ENCODE data around the gene SP7.
A peak's percentile ranks its signal among the peaks of the same experiment; 100 is the strongest.
"Not testable (repeated sequence)": the region's sequence is repeated elsewhere in the genome, so short reads cannot be mapped to it uniquely, and the experiment has no call there.

Gene SP7

DNA sequence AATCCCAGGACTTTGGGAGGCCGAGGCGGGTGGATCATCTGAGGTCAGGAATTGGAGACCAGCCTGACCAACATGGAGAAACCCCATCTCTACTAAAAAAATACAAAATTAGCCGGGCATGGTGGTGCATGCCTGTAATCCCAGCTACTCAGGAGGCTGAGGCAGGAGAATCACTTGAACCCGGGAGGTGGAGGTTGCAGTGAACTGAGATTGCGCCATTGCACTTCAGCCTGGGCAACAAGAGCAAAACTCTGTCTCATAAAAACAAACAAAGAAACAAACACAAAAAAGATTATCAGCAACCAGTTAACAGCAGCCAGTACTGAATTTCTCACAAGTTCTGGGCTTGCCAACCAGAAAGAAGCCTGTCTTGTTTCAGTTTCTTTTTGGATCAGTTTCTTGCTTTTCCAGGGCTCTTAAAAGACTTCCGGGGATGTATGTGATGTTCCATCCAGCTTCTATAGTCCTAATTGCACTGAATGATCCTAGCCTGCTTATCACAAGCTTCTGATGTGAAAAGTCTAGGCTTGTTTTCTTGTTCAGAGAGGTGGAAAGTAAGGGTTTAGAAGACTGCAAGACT, 37.5 kb upstream of the SP7 start:
- not testable (repeated sequence) for H2BK5ac ChIP-seq (ENCODE audit: low read depth, low read length, poor library complexity, severe bottlenecking); H2AK5ac ChIP-seq (ENCODE audit: low read length, severe bottlenecking); H3K27me3 ChIP-seq (ENCODE audit: control insufficient read depth in 1 of 2, insufficient read depth in 1 of 2, low read length in 2 of 2); H4K91ac ChIP-seq (ENCODE audit: low read length); H3K4ac ChIP-seq (ENCODE audit: low read depth in 1 of 2, low read length in 2 of 2); H3K9me3 ChIP-seq (ENCODE audit: control insufficient read depth, low read length); H3K4me3 ChIP-seq (ENCODE audit: insufficient read depth in 1 of 2, low read depth in 1 of 2, low read length in 2 of 2); H3K4me2 ChIP-seq (ENCODE audit: low read length, poor library complexity, severe bottlenecking); H2BK15ac ChIP-seq (ENCODE audit: low read depth, poor library complexity, severe bottlenecking); H3K79me1 ChIP-seq (replicated peaks; ENCODE audit: low read length, poor library complexity, severe bottlenecking); H2AFZ ChIP-seq (ENCODE audit: low read depth, low read length); H3K36me3 ChIP-seq (ENCODE audit: control insufficient read depth in 1 of 2, insufficient read depth in 2 of 2, low read depth in 1 of 2, low read length in 2 of 2); H3K14ac ChIP-seq (ENCODE audit: low read length in 2 of 2); H2BK120ac ChIP-seq (ENCODE audit: low read depth, low read length); H3K18ac ChIP-seq (ENCODE audit: low read depth in 1 of 2, low read length in 2 of 2); H3K23ac ChIP-seq (ENCODE audit: low read length in 2 of 2); H3K27ac ChIP-seq (ENCODE audit: low read length, poor library complexity, severe bottlenecking); H4K8ac ChIP-seq (ENCODE audit: low read length); H2BK12ac ChIP-seq (ENCODE audit: low read length in 2 of 2); H3K4me1 ChIP-seq (ENCODE audit: control insufficient read depth, insufficient read depth, low read depth, low read length)
- H3K9ac ChIP-seq (ENCODE audit: low read length) = peak overlapping the region; percentile 70
- WGBS = 97% methylated on average over 5 of the region's 6 CpGs
- DNase-seq = peak; percentile 54

GRCh38 chr12:53365245-53365904, 29.2 kb upstream of the SP7 start:
- no peak overlapping the region for H2AK5ac ChIP-seq (ENCODE audit: low read length, severe bottlenecking)
- H4K8ac ChIP-seq (ENCODE audit: low read length) = peak overlapping the region; percentile 80
- H3K4ac ChIP-seq (ENCODE audit: low read depth in 1 of 2, low read length in 2 of 2) = peak overlapping the region in 1 of 2 experiments; percentile 7
- H3K4me3 ChIP-seq (ENCODE audit: insufficient read depth in 1 of 2, low read depth in 1 of 2, low read length in 2 of 2) = no peak overlapping the region
- peak overlapping the region; percentile 23 for H2BK15ac ChIP-seq (ENCODE audit: low read depth, poor library complexity, severe bottlenecking)
- no peak overlapping the region for H2AFZ ChIP-seq (ENCODE audit: low read depth, low read length)
- H3K79me1 ChIP-seq (replicated peaks; ENCODE audit: low read length, poor library complexity, severe bottlenecking) = no peaks in the 10 kb centered on the region
- no peaks in the 10 kb centered on the region for H3K36me3 ChIP-seq (ENCODE audit: control insufficient read depth in 1 of 2, insufficient read depth in 2 of 2, low read depth in 1 of 2, low read length in 2 of 2)
- WGBS = 80% methylated on average over 4 of the region's 4 CpGs
- peaks cover 3% of the 10 kb centered on the region for H3K4me1 ChIP-seq (ENCODE audit: control insufficient read depth, insufficient read depth, low read depth, low read length)
- H3K23ac ChIP-seq (ENCODE audit: low read length in 2 of 2) = no peak overlapping the region
- no peaks in the 10 kb centered on the region for H3K27me3 ChIP-seq (ENCODE audit: control insufficient read depth in 1 of 2, insufficient read depth in 1 of 2, low read length in 2 of 2)
- no peak overlapping the region for H2BK120ac ChIP-seq (ENCODE audit: low read depth, low read length)
- no peak overlapping the region for H2BK5ac ChIP-seq (ENCODE audit: low read depth, low read length, poor library complexity, severe bottlenecking)
- no peak overlapping the region for H3K4me2 ChIP-seq (ENCODE audit: low read length, poor library complexity, severe bottlenecking)
- H4K91ac ChIP-seq (ENCODE audit: low read length) = no peak overlapping the region
- no peaks in the 10 kb centered on the region for H3K9me3 ChIP-seq (ENCODE audit: control insufficient read depth, low read length)
- no peak overlapping the region for H3K14ac ChIP-seq (ENCODE audit: low read length in 2 of 2)
- peak; percentile 55 for DNase-seq
- peak overlapping the region in 1 of 2 experiments; percentile 62 for H3K18ac ChIP-seq (ENCODE audit: low read depth in 1 of 2, low read length in 2 of 2)
- H3K27ac ChIP-seq (ENCODE audit: low read length, poor library complexity, severe bottlenecking) = no peak overlapping the region
- peak overlapping the region; percentile 77 to 92 for H2BK12ac ChIP-seq (ENCODE audit: low read length in 2 of 2)
- H3K9ac ChIP-seq (ENCODE audit: low read length) = no peak overlapping the region

GRCh38 chr12:53361638-53362037, 25.5 kb upstream of the SP7 start:
- H3K4me3 ChIP-seq (ENCODE audit: insufficient read depth in 1 of 2, low read depth in 1 of 2, low read length in 2 of 2); H3K27ac ChIP-seq (ENCODE audit: low read length, poor library complexity, severe bottlenecking); H3K4me2 ChIP-seq (ENCODE audit: low read length, poor library complexity, severe bottlenecking); H3K79me1 ChIP-seq (replicated peaks; ENCODE audit: low read length, poor library complexity, severe bottlenecking); DNase-seq; H2BK15ac ChIP-seq (ENCODE audit: low read depth, poor library complexity, severe bottlenecking); H3K9ac ChIP-seq (ENCODE audit: low read length); H2BK120ac ChIP-seq (ENCODE audit: low read depth, low read length); H3K18ac ChIP-seq (ENCODE audit: low read depth in 1 of 2, low read length in 2 of 2); H3K4me1 ChIP-seq (ENCODE audit: control insufficient read depth, insufficient read depth, low read depth, low read length); H4K8ac ChIP-seq (ENCODE audit: low read length); H3K23ac ChIP-seq (ENCODE audit: low read length in 2 of 2); H3K14ac ChIP-seq (ENCODE audit: low read length in 2 of 2); H3K36me3 ChIP-seq (ENCODE audit: control insufficient read depth in 1 of 2, insufficient read depth in 2 of 2, low read depth in 1 of 2, low read length in 2 of 2); H2AFZ ChIP-seq (ENCODE audit: low read depth, low read length); H4K91ac ChIP-seq (ENCODE audit: low read length); H3K4ac ChIP-seq (ENCODE audit: low read depth in 1 of 2, low read length in 2 of 2); H3K9me3 ChIP-seq (ENCODE audit: control insufficient read depth, low read length); H2AK5ac ChIP-seq (ENCODE audit: low read length, severe bottlenecking); H3K27me3 ChIP-seq (ENCODE audit: control insufficient read depth in 1 of 2, insufficient read depth in 1 of 2, low read length in 2 of 2); H2BK12ac ChIP-seq (ENCODE audit: low read length in 2 of 2); H2BK5ac ChIP-seq (ENCODE audit: low read depth, low read length, poor library complexity, severe bottlenecking): not testable (repeated sequence)
- WGBS = 97% methylated on average over 6 of the region's 10 CpGs

- no peak overlapping the region for H2BK12ac ChIP-seq (ENCODE audit: low read length in 2 of 2)
- H3K18ac ChIP-seq (ENCODE audit: low read depth in 1 of 2, low read length in 2 of 2) = no peak overlapping the region
- H3K9me3 ChIP-seq (ENCODE audit: control insufficient read depth, low read length) = no peaks in the 10 kb centered on the region
- no peak overlapping the region for H2AK5ac ChIP-seq (ENCODE audit: low read length, severe bottlenecking)
- no peak overlapping the region for H4K91ac ChIP-seq (ENCODE audit: low read length)
- no peak overlapping the region for H2BK15ac ChIP-seq (ENCODE audit: low read depth, poor library complexity, severe bottlenecking)
- no peak overlapping the region for H2BK5ac ChIP-seq (ENCODE audit: low read depth, low read length, poor library complexity, severe bottlenecking)
- no peak overlapping the region for H2AFZ ChIP-seq (ENCODE audit: low read depth, low read length)
- no peak for DNase-seq
- H3K14ac ChIP-seq (ENCODE audit: low read length in 2 of 2) = no peak overlapping the region
- H3K4me2 ChIP-seq (ENCODE audit: low read length, poor library complexity, severe bottlenecking) = no peak overlapping the region
- H3K23ac ChIP-seq (ENCODE audit: low read length in 2 of 2) = no peak overlapping the region
- no peaks in the 10 kb centered on the region for H3K27me3 ChIP-seq (ENCODE audit: control insufficient read depth in 1 of 2, insufficient read depth in 1 of 2, low read length in 2 of 2)
- H3K4me1 ChIP-seq (ENCODE audit: control insufficient read depth, insufficient read depth, low read depth, low read length) = no peaks in the 10 kb centered on the region
- H3K36me3 ChIP-seq (ENCODE audit: control insufficient read depth in 1 of 2, insufficient read depth in 2 of 2, low read depth in 1 of 2, low read length in 2 of 2) = no peaks in the 10 kb centered on the region
- H3K9ac ChIP-seq (ENCODE audit: low read length) = no peak overlapping the region
- no peak overlapping the region for H3K4ac ChIP-seq (ENCODE audit: low read depth in 1 of 2, low read length in 2 of 2)
- no peak overlapping the region for H2BK120ac ChIP-seq (ENCODE audit: low read depth, low read length)
- H3K27ac ChIP-seq (ENCODE audit: low read length, poor library complexity, severe bottlenecking) = no peak overlapping the region
- no peaks in the 10 kb centered on the region for H3K79me1 ChIP-seq (replicated peaks; ENCODE audit: low read length, poor library complexity, severe bottlenecking)
- WGBS = 85% methylated on average over 4 of the region's 5 CpGs
- no peak overlapping the region for H4K8ac ChIP-seq (ENCODE audit: low read length)
- no peak overlapping the region for H3K4me3 ChIP-seq (ENCODE audit: insufficient read depth in 1 of 2, low read depth in 1 of 2, low read length in 2 of 2)
Observed at GRCh38 chr12:53358836-53359419, 22.8 kb upstream of the SP7 start.

Data from mesenchymal stem cell (in vitro differentiated cells and primary cell).